Lung (tissue), 12 donors: ENCODE data around the gene MYH3. TPM values are rescaled to one million over a fixed set of nuclear protein-coding genes. Genes with fewer than 3 reads are reported as not detected.

Experiments used
- ATAC-seq: fragments of 200-7000 bp; cut with Tn5 transposase; one replicate; pipeline ENCODE4 v1.9.1; 2020; ENCODE audit warnings: moderate number of reproducible peaks; ENCODE audit not compliant: insufficient read depth, low FRiP score
- DNase-seq, 3 donors: peaks; one replicate each; pipeline ENCODE4 v3.0.0-alpha.2; 2013 to 2017
- H3K27ac ChIP-seq, 2 donors: one replicate each; pipeline ENCODE4 v1.5.1; 2013; ENCODE audit warnings: mild to moderate bottlenecking in 2 of 2, moderate library complexity in 2 of 2, control low read depth in 1 of 2, inconsistent platforms in 1 of 2, low read depth in 1 of 2, low read length in 1 of 2
- H3K27me3 ChIP-seq, 3 donors: one replicate each; pipeline ENCODE4 v1.5.1; 2013; ENCODE audit warnings: low read length in 2 of 3; ENCODE audit not compliant: control insufficient read depth in 3 of 3, insufficient read depth in 3 of 3
- H3K36me3 ChIP-seq, 4 donors: one replicate each; pipeline ENCODE4 v1.5.1; 2013; ENCODE audit warnings: low read length in 4 of 4, mild to moderate bottlenecking in 1 of 4, moderate library complexity in 1 of 4; ENCODE audit not compliant: control insufficient read depth in 4 of 4, insufficient read depth in 4 of 4
- H3K4me1 ChIP-seq, 5 donors: one replicate each; pipeline ENCODE4 v1.5.1; 2013; ENCODE audit warnings: low read length in 5 of 5, mild to moderate bottlenecking in 2 of 5, moderate library complexity in 1 of 5; ENCODE audit not compliant: control insufficient read depth in 5 of 5, insufficient read depth in 5 of 5
- H3K4me3 ChIP-seq: one replicate; pipeline ENCODE4 v1.5.1; 2013; ENCODE audit warnings: mild to moderate bottlenecking, control low read depth, moderate library complexity
- H3K9ac ChIP-seq, 2 donors: one replicate each; pipeline ENCODE4 v1.5.1; 2013; ENCODE audit warnings: low read length in 2 of 2, control low read depth in 1 of 2; ENCODE audit not compliant: insufficient read depth in 1 of 2
- H3K9me3 ChIP-seq, 4 donors: one replicate each; pipeline ENCODE4 v1.5.1; 2013; ENCODE audit warnings: low read length in 3 of 4, mild to moderate bottlenecking in 1 of 4, moderate library complexity in 1 of 4; ENCODE audit not compliant: control insufficient read depth in 4 of 4, insufficient read depth in 3 of 4
- CTCF ChIP-seq: IDR thresholded peaks from 2 replicates; pipeline ENCODE4 v1.5.1; 2012; ENCODE audit warnings: mild to moderate bottlenecking; ENCODE audit errors: control extremely low read depth, extremely low read depth
- WGBS, 2 donors: extraction: QIAGEN DNeasy Blood & Tissue Kit; methylation state at CpG; one replicate each; pipeline ENCODE4 v1.1.7; 2013; 5-methylcytosine and 5-hydroxymethylcytosine counted together
- polyA plus RNA-seq, 2 donors: library from polyadenylated mRNA; stranded (reverse); fragments of 200-250 nt; gene quantifications; one replicate each; pipeline ENCODE4 v1.2.1, GENCODE V29; 2013
- total RNA-seq, 2 donors: library from RNA; depleted of rRNA in 1 of 2; stranded (reverse); fragments of >200 nt in 1 of 2; gene quantifications; one replicate each; pipeline ENCODE4 v1.2.1, GENCODE V29; 2014 to 2021
- donor health status: control.
- donor health status: control.
- donor health status: Bipolar disorder and iron deficiency.
- donor health status: healthy.
- donor health status: DM: yes; HTN: yes; CAD: no.

MYH3 gene
- total and polyA plus RNA-seq, 4 donors: 1.0 to 2.8 (median 1.7) TPM

- TF ChIP-seq CTCF: no peak
- DNase-seq (no peak), ATAC-seq (no peak)
- Histone ChIP-seq H3K9ac (no peak overlapping the region), H3K4me1 (peaks cover 0 to under 1% (median 0%) of the 10 kb centered on the region in 5 donors), H3K36me3 (no peaks in the 10 kb centered on the region), H3K27ac (no peak overlapping the region), H3K9me3 (no peaks in the 10 kb centered on the region), H3K4me3 (no peak overlapping the region), H3K27me3 (no peaks in the 10 kb centered on the region)
- 85 to 86% methylated on average over 6 of the region's 6 CpGs for WGBS, 2 donors
These were observed 35.7 kb downstream of the MYH3 start for GRCh38 chr17:10621397-10621796.

- no peak overlapping the region for H3K9ac ChIP-seq
These were observed 36.3 kb downstream of the MYH3 start for GRCh38 chr17:10620823-10621222.

GRCh38 chr17:10618202-10618635 lies 38.9 kb downstream of the MYH3 start:
- Histone ChIP-seq H3K9ac (no peak overlapping the region), H3K4me1 (peaks cover 0 to 1% (median 0%) of the 10 kb centered on the region in 5 donors), H3K27me3 (no peaks in the 10 kb centered on the region), H3K9me3 (no peaks in the 10 kb centered on the region), H3K4me3 (no peak overlapping the region), H3K27ac (no peak overlapping the region), H3K36me3 (no peaks in the 10 kb centered on the region)
- ATAC-seq (peak; percentile 88), DNase-seq (peak; percentile 73 to 79 (median 74))
- peak; percentile 67 for TF ChIP-seq CTCF
- WGBS, 2 donors: 21 to 26% methylated on average over 7 of the region's 7 CpGs

More at GRCh38 chr17:10620823-10621222, 36.3 kb downstream of the MYH3 start:
- Histone ChIP-seq H3K27me3 (no peaks in the 10 kb centered on the region), H3K4me3 (no peak overlapping the region), H3K4me1 (peaks cover 0 to 1% (median 0%) of the 10 kb centered on the region in 5 donors), H3K27ac (no peak overlapping the region), H3K36me3 (no peaks in the 10 kb centered on the region), H3K9me3 (no peaks in the 10 kb centered on the region)
- 50 to 72% methylated on average over 4 of the region's 4 CpGs for WGBS, 2 donors
- DNase-seq (no peak), ATAC-seq (no peak)
- no peak for TF ChIP-seq CTCF

- no peak overlapping the region for H3K9ac ChIP-seq
- ATAC-seq (no peak), DNase-seq (no peak)
- 86 to 94% methylated on average over 6 of the region's 6 CpGs for WGBS, 2 donors
- TF ChIP-seq CTCF: no peak
- no peak overlapping the region for H3K4me3 ChIP-seq
- H3K27ac ChIP-seq: no peak overlapping the region
- H3K9me3 ChIP-seq: no peaks in the 10 kb centered on the region
- peaks cover 0 to 1% (median 0%) of the 10 kb centered on the region in 5 donors for H3K4me1 ChIP-seq
- H3K36me3 ChIP-seq: no peaks in the 10 kb centered on the region
- H3K27me3 ChIP-seq: no peaks in the 10 kb centered on the region
These were observed 40.0 kb downstream of the MYH3 start for GRCh38 chr17:10617120-10617505.
